ENCODE data around the gene HDGF. TPM values are rescaled to one million over a fixed set of nuclear protein-coding genes. Genes with fewer than 3 reads are reported as not detected.

The HDGF gene
- total and polyA plus RNA-seq, 9 of the 15 experiments (the other 6 are each of a cell fraction or from before 2014, with no cell fraction given) = 38.8 to 601 (median 400) TPM

DNA sequence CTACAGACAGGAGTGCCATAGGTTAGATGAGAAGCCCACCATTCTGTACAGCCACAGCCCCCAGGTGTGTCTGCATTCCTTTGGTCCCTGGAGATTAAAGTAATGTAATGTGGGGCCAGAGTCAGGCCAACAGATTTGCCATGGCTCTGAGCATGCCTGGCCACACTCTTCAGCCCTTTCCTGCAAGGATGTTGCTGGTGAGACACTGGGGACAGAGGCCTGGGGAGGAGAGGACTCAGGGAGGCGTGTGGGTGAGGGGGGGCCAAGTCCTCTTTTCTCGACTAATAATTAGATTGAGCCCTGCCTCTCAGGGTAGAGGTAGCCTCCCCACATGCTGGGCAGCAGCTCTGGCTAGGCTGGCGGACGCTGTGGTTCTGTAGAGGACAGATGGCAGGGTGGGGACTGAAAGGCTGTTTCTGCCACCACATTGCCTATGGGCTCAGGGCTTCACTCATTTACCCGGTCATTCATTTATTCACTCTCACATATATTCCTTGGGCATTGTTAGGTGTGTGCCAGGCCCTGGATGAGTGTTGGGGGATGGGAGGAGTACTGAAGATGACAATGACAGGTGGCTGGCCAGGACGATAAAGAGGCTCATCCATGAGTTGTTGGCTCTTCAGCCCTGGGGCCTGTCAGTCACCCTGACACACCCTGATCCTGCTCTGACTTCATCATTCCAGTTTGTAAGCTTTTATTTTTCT lies 8.8 kb upstream of the HDGF start:
- 64% methylated on average over 6 of the region's 6 CpGs for WGBS (ENCODE audit: insufficient coverage, low coverage, missing lambda C conversion rate)
- ATAC-seq = peak; percentile 41; the same call in 2 of the 3 replicates
- peak in 1 of 4 experiments; percentile 50 for DNase-seq (ENCODE audit: extremely low read depth in 1 of 4, low spot score in 3 of 4)
- Histone ChIP-seq H3K4me1 (replicated peaks in 1 of 2; ENCODE audit: control insufficient read depth in 2 of 2, insufficient read depth in 2 of 2, low read length in 2 of 2) (peaks cover 29 to 31% of the 10 kb centered on the region in 2 experiments; a peak in 4 of 5 replicates), H3K9me1 (ENCODE audit: control insufficient read depth, insufficient read depth, low read length) (no peaks in the 10 kb centered on the region), H3K79me2 (ENCODE audit: control insufficient read depth, insufficient read depth, low read length) (0 out of 3 replicates have a peak, but pooled peaks cover 6% of the 10 kb centered on the region), H3K4me3 (no peak overlapping the region), H3K27ac (ENCODE audit: extremely low read depth, low read depth, low read length) (peak overlapping the region; percentile 36; the same call in 1 of the 3 replicates), H3K9ac (ENCODE audit: insufficient read depth in 1 of 2, low read depth in 2 of 2, low read length in 2 of 2) (peak overlapping the region in 1 of 2 experiments; percentile 57; a peak in 1 of 4 replicates), H3K9me3 (replicated peaks; ENCODE audit: control insufficient read depth, insufficient read depth, low read depth, low read length) (no peaks in the 10 kb centered on the region), H3K36me3 (ENCODE audit: control insufficient read depth, insufficient read depth, low read length) (no peaks in the 10 kb centered on the region), H3K4me2 (ENCODE audit: insufficient read depth, low read length) (0 out of 2 replicates have a peak overlapping the region, but pooled peaks have one; percentile 22), H4K20me1 (replicated peaks; ENCODE audit: control insufficient read depth, insufficient read depth, low read length) (no peaks in the 10 kb centered on the region), H3K27me3 (ENCODE audit: control insufficient read depth in 2 of 2, insufficient read depth in 2 of 2, low read length in 2 of 2) (no peaks in the 10 kb centered on the region), H2AFZ (ENCODE audit: low read depth, low read length) (no peak overlapping the region)
- in situ Hi-C loops (cut with MboI) = no loop called here
- peak; percentile 59 for FAIRE-seq
- BruUV-seq (replicated peaks) = no TSS peak
- POLR2A ChIA-PET = interaction anchor here (1.1 to 1.5 kb wide), 2 partner anchors 9 to 17 kb away, joined by 4 to 6 read pairs; no protein-coding TSS in a partner anchor
- CTCF ChIA-PET (ENCODE audit: low intra/inter-chr PET ratio) = no interaction called here
- intact Hi-C loops (cut with micrococcal nuclease) = no loop called here
- no peak for TF ChIP-seq E4F1 (CRISPR knock-in tag; IDR thresholded peaks at IDR 0.05; ENCODE audit: borderline replicate concordance)
- no peak for TF ChIP-seq MYC (IDR thresholded peaks at IDR 0.05; ENCODE audit: low read depth, low read length)
- no peak for TF ChIP-seq MYC (CRISPR knock-in tag; IDR thresholded peaks at IDR 0.05; ENCODE audit: borderline replicate concordance, low read depth)
- no peak for TF ChIP-seq STAT6 (CRISPR knock-in tag; IDR thresholded peaks at IDR 0.05)
- TF ChIP-seq FOS (IDR thresholded peaks at IDR 0.05; ENCODE audit: extremely low read depth, insufficient read length) = no peak
- 0 out of 2 replicates have a peak, but pooled peaks have one; percentile 37 for TF ChIP-seq CTBP1 (IDR thresholded peaks at IDR 0.05; ENCODE audit: borderline replicate concordance)
- TF ChIP-seq, protein P1, sequence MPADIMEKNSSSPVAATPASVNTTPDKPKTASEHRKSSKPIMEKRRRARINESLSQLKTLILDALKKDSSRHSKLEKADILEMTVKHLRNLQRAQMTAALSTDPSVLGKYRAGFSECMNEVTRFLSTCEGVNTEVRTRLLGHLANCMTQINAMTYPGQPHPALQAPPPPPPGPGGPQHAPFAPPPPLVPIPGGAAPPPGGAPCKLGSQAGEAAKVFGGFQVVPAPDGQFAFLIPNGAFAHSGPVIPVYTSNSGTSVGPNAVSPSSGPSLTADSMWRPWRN (IDR thresholded peaks at IDR 0.05; ENCODE audit: low read depth) = no peak
- TF ChIP-seq, protein P2, sequence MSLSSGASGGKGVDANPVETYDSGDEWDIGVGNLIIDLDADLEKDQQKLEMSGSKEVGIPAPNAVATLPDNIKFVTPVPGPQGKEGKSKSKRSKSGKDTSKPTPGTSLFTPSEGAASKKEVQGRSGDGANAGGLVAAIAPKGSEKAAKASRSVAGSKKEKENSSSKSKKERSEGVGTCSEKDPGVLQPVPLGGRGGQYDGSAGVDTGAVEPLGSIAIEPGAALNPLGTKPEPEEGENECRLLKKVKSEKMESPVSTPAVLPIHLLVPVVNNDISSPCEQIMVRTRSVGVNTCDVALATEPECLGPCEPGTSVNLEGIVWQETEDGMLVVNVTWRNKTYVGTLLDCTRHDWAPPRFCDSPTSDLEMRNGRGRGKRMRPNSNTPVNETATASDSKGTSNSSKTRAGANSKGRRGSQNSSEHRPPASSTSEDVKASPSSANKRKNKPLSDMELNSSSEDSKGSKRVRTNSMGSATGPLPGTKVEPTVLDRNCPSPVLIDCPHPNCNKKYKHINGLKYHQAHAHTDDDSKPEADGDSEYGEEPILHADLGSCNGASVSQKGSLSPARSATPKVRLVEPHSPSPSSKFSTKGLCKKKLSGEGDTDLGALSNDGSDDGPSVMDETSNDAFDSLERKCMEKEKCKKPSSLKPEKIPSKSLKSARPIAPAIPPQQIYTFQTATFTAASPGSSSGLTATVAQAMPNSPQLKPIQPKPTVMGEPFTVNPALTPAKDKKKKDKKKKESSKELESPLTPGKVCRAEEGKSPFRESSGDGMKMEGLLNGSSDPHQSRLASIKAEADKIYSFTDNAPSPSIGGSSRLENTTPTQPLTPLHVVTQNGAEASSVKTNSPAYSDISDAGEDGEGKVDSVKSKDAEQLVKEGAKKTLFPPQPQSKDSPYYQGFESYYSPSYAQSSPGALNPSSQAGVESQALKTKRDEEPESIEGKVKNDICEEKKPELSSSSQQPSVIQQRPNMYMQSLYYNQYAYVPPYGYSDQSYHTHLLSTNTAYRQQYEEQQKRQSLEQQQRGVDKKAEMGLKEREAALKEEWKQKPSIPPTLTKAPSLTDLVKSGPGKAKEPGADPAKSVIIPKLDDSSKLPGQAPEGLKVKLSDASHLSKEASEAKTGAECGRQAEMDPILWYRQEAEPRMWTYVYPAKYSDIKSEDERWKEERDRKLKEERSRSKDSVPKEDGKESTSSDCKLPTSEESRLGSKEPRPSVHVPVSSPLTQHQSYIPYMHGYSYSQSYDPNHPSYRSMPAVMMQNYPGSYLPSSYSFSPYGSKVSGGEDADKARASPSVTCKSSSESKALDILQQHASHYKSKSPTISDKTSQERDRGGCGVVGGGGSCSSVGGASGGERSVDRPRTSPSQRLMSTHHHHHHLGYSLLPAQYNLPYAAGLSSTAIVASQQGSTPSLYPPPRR (CRISPR knock-in tag; IDR thresholded peaks at IDR 0.05; ENCODE audit: borderline replicate concordance) = no peak
- no peak for TF ChIP-seq NR2C1 (IDR thresholded peaks at IDR 0.05)
- TF ChIP-seq NR2C1 (tag; IDR thresholded peaks at IDR 0.05) = no peak

All from K562 (cell line).